ENCODE results near the gene CCDC188.

DNA sequence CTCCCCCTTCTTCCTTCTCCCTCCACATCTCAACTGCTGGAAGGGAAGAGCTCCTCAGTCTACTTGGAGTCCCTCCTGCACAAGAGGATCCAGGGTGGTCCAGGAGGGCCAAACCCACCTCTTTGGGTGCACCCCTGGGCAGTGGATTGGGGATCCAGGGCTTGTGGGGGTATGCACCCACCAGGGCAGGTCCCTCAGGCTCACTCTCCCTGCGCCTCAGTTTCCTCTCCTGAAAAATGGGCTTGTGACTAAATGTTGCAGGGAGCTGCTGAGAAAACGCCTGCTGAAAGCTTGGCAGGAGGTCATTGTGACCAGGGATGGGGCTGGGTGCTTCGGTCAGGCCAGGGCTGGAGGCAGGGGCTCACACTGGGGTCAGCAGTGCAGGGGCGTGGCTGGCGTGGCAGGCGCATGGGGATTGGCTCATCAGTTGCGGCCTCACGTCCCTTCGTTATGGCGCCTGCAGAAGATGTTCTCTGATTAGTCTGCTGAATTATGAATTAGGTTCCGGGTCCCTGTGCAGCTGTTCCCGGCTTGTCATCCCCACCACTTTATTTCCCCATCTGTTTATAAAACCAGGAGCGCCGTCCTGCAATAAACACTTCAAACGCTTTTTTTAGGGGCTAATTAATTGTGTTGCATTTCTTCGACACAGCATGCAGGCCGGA lies 25.7 kb upstream of the CCDC188 start:
- TF ChIP-seq, protein P1, sequence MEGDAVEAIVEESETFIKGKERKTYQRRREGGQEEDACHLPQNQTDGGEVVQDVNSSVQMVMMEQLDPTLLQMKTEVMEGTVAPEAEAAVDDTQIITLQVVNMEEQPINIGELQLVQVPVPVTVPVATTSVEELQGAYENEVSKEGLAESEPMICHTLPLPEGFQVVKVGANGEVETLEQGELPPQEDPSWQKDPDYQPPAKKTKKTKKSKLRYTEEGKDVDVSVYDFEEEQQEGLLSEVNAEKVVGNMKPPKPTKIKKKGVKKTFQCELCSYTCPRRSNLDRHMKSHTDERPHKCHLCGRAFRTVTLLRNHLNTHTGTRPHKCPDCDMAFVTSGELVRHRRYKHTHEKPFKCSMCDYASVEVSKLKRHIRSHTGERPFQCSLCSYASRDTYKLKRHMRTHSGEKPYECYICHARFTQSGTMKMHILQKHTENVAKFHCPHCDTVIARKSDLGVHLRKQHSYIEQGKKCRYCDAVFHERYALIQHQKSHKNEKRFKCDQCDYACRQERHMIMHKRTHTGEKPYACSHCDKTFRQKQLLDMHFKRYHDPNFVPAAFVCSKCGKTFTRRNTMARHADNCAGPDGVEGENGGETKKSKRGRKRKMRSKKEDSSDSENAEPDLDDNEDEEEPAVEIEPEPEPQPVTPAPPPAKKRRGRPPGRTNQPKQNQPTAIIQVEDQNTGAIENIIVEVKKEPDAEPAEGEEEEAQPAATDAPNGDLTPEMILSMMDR (IDR thresholded peaks at IDR 0.05): no peak
- no peak for TF ChIP-seq POLR2A (IDR thresholded peaks at IDR 0.05)

Data from adrenal gland (tissue), 5 donors.